Endothelial cell (in vitro differentiated cells): ENCODE results near the gene ANKRD12. TPM values are rescaled to one million over a fixed set of nuclear protein-coding genes. Genes with fewer than 3 reads are reported as not detected.

Source experiments
- DNase-seq: peaks from one replicate; pipeline ENCODE4 v3.0.0; 2021; ENCODE audit warnings: low spot score
- H3K27ac Mint-ChIP-seq: one replicate; pipeline ENCODE4 v1.8.0; 2021; ENCODE audit warnings: mixed read lengths, inconsistent platforms; ENCODE audit not compliant: unreplicated experiment
- H3K27me3 Mint-ChIP-seq: one replicate; pipeline ENCODE4 v1.8.0; 2021; ENCODE audit warnings: mild to moderate bottlenecking, moderate library complexity, mixed read lengths, inconsistent platforms; ENCODE audit not compliant: unreplicated experiment
- H3K36me3 Mint-ChIP-seq: one replicate; pipeline ENCODE4 v1.8.0; 2021; ENCODE audit warnings: mild to moderate bottlenecking, low read depth, mixed read lengths, inconsistent platforms; ENCODE audit not compliant: unreplicated experiment
- H3K4me1 Mint-ChIP-seq: one replicate; pipeline ENCODE4 v1.8.0; 2021; ENCODE audit warnings: mild to moderate bottlenecking, mixed read lengths, inconsistent platforms; ENCODE audit not compliant: unreplicated experiment
- H3K4me3 Mint-ChIP-seq: one replicate; pipeline ENCODE4 v1.8.0; 2021; ENCODE audit warnings: mild to moderate bottlenecking, mixed read lengths, inconsistent platforms; ENCODE audit not compliant: unreplicated experiment
- H3K9me3 Mint-ChIP-seq: one replicate; pipeline ENCODE4 v1.8.0; 2021; ENCODE audit warnings: mixed read lengths, inconsistent platforms; ENCODE audit not compliant: unreplicated experiment
- total RNA-seq: library from RNA; stranded (reverse); fragmentation: NEBNext Ultra II Directional; extraction: Animal tissue kit (Norgen Biotek cat#: 25700); gene quantifications from one replicate; pipeline ENCODE4 v1.2.1, GENCODE V29; 2021; ENCODE audit not compliant: unreplicated experiment
- TF ChIP-seq, protein P1 (sequence below): fragments of 200-600 bp; sonication (generic); IDR thresholded peaks from one replicate; pipeline ENCODE4 v1.5.0; 2021; ENCODE audit warnings: antibody characterized with exemption; ENCODE audit not compliant: unreplicated experiment

Gene ANKRD12
- total RNA-seq, 1 donor from 2014 or later, result 32.9 TPM

DNA sequence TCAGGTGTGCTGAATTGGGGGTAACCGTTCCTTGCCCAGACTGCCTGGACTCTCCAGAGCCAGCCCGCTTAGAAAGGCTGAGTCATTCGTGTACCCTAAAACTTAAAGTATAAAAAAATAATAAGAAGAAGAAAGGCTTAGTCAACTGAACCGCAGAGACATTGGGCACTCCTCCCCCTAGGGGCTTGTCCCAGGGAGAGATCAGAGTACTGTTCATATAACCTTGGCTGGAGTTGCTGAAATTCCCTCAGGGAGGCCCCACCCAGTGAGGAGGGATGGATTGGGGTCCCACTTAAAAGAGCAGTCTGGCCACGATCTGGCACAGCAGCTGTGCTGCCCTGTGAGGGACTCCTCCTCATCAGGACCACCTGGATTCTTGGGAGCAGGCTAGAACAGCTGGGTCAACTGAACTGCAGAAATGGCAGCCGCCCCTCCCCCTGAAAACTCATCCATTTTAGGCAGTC is 37.2 kb downstream of the ANKRD12 start:
- no peak overlapping the region for H3K27ac Mint-ChIP-seq
- DNase-seq, result no peak
- H3K27me3 Mint-ChIP-seq, result no peaks in the 10 kb centered on the region
- H3K4me3 Mint-ChIP-seq, result no peak overlapping the region
- TF ChIP-seq, protein P1, sequence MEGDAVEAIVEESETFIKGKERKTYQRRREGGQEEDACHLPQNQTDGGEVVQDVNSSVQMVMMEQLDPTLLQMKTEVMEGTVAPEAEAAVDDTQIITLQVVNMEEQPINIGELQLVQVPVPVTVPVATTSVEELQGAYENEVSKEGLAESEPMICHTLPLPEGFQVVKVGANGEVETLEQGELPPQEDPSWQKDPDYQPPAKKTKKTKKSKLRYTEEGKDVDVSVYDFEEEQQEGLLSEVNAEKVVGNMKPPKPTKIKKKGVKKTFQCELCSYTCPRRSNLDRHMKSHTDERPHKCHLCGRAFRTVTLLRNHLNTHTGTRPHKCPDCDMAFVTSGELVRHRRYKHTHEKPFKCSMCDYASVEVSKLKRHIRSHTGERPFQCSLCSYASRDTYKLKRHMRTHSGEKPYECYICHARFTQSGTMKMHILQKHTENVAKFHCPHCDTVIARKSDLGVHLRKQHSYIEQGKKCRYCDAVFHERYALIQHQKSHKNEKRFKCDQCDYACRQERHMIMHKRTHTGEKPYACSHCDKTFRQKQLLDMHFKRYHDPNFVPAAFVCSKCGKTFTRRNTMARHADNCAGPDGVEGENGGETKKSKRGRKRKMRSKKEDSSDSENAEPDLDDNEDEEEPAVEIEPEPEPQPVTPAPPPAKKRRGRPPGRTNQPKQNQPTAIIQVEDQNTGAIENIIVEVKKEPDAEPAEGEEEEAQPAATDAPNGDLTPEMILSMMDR, result no peak
- peaks cover 3% of the 10 kb centered on the region for H3K4me1 Mint-ChIP-seq
- H3K36me3 Mint-ChIP-seq, result peaks cover 11% of the 10 kb centered on the region
- H3K9me3 Mint-ChIP-seq, result no peaks in the 10 kb centered on the region

DNA sequence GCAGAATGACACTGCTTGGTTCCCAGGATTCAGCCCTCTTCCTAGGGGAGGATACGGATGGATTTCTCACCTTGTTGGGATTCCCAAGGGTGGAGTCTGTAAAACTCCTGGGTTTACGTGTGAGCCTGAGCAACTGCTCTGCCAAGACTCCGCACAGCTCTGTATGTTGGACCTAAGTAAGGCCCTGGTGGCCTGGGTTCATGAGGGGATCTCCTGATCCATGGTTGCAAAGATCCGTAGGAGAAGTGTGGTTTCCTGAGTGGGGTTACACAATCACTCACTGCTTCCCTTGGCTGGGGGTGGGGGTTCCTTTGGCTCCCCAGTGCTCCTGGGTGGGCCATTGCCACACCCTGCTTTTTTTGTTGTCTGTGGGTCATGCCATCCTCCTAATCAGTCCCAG is 37.7 kb downstream of the ANKRD12 start:
- Mint-ChIP-seq H3K4me1 (peaks cover 3% of the 10 kb centered on the region), H3K9me3 (no peaks in the 10 kb centered on the region), H3K27ac (no peak overlapping the region), H3K36me3 (peaks cover 11% of the 10 kb centered on the region), H3K4me3 (no peak overlapping the region), H3K27me3 (no peaks in the 10 kb centered on the region)
- TF ChIP-seq, protein P1, result no peak
- no peak for DNase-seq

DNA sequence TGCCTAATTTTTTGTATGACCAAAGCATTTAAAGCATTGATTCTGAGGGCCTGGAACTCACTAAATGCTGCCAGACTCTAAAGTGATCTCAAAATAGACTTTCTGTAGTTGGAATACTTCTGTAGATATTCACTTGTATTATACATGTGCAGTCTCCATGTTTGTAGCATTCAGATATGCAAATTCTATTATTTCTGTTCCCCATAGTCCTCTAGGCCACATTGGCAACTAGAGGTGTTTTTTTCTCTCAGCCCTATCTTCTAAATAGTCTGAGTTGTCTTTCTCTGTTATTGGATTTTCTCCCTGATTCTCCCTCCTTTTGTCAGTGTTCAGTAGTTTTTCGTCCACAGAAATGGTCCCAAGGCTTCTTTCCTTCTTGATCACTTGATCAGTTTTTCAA is 38.5 kb downstream of the ANKRD12 start:
- TF ChIP-seq, protein P1, result no peak
- no peak overlapping the region for H3K27ac Mint-ChIP-seq
- peaks cover 10% of the 10 kb centered on the region for H3K36me3 Mint-ChIP-seq
- DNase-seq, result no peak
- peaks cover 3% of the 10 kb centered on the region for H3K4me1 Mint-ChIP-seq
- no peaks in the 10 kb centered on the region for H3K27me3 Mint-ChIP-seq
- no peak overlapping the region for H3K4me3 Mint-ChIP-seq
- no peaks in the 10 kb centered on the region for H3K9me3 Mint-ChIP-seq

DNA sequence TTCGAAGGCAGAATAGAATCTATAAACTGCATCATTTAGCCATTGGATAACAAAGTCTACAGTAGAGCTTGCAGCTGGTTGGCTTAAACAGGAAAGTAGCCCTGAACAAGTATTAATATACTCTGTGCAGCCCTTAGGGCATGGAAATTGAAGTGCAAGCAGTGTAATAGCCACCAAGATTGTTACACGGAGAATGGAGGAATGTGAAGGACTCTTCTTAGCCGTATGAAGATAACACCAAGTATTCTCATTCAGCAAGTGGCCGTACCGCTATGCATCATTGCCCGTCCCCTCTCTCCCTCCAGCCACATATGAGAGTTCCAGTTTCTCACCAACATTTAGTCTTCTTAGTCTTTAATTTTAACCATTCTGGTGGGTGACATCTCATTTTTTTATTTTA is 40.5 kb downstream of the ANKRD12 start:
- H3K27me3 Mint-ChIP-seq, result no peaks in the 10 kb centered on the region
- DNase-seq, result no peak
- H3K36me3 Mint-ChIP-seq, result peaks cover 4% of the 10 kb centered on the region
- H3K4me3 Mint-ChIP-seq, result no peak overlapping the region
- H3K4me1 Mint-ChIP-seq, result peaks cover 3% of the 10 kb centered on the region
- H3K9me3 Mint-ChIP-seq, result no peaks in the 10 kb centered on the region
- TF ChIP-seq, protein P1, result no peak
- no peak overlapping the region for H3K27ac Mint-ChIP-seq

DNA sequence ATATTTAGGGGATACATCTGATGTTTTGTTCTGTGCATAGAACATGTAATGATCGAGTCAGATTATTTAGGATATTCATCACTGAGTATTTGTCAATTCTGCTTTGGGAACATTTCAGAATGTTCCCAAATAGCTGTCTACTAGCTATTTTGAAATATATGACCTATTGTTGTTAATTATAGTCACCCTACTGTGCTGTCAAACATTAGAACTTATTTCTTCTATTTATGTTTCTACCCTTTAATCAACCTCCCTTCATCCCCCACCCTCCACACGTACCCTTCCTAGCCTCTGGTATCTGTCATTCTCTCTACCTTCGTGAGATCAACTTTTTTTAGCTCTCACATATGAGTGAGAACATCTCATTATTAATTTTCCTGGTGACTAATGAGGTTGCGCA is 40.9 kb downstream of the ANKRD12 start:
- Mint-ChIP-seq H3K4me3 (no peak overlapping the region), H3K9me3 (no peaks in the 10 kb centered on the region), H3K27me3 (no peaks in the 10 kb centered on the region), H3K27ac (no peak overlapping the region), H3K36me3 (peaks cover under 1% of the 10 kb centered on the region), H3K4me1 (peaks cover 3% of the 10 kb centered on the region)
- DNase-seq, result no peak
- TF ChIP-seq, protein P1, result no peak
